T-cell (primary cell): ENCODE results near the gene CLK2. TPM values are rescaled to one million over a fixed set of nuclear protein-coding genes. Genes with fewer than 3 reads are reported as not detected.
A peak's percentile ranks its signal among the peaks of the same experiment; 100 is the strongest.

ENCODE experiments used
- ATAC-seq, 4 experiments: fragments of 200-7000 bp in 3 of 4; fragments of 150-1000 bp in 1 of 4; cut with Tn5 transposase; replicated peaks in 1 of 4; 1 replicate in 3 of 4; 2 replicates in 1 of 4; pipeline ENCODE4 v1.10.0; 2021; ENCODE audit warnings: moderate library complexity in 3 of 4, mild to moderate bottlenecking in 2 of 4, moderate number of reproducible peaks in 1 of 4
- CTCF ChIA-PET, 2 donors: fragments of 300-600 bp; sonication (Branson Sonifier 250); formaldehyde crosslinking; loops; one replicate each; lab custom pipeline; 2022; ENCODE audit warnings: antibody characterized with exemption in 2 of 2; lab: Charles Lee
- POLR2A ChIA-PET, 2 donors: fragments of 300-600 bp; sonication (Branson Sonifier 250); formaldehyde crosslinking; loops; one replicate each; lab custom pipeline; 2022; ENCODE audit warnings: antibody characterized with exemption in 2 of 2; lab: Charles Lee
- DNase-seq, 35 experiments: peaks; one replicate each; pipeline versions ENCODE4 v3.0.0 to v3.0.0-alpha.2; 2013 to 2023
- H3K27ac ChIP-seq: one replicate; pipeline ENCODE4 v1.5.1; 2013; ENCODE audit warnings: low read length
- H3K27me3 ChIP-seq, 2 experiments: replicated peaks in 1 of 2; 1 replicate in 1 of 2; 2 replicates in 1 of 2; pipeline versions ENCODE4 v1.6.1 to v1.7.0; 2013; ENCODE audit warnings: low read length in 1 of 2, mixed read lengths in 1 of 2; ENCODE audit not compliant: control insufficient read depth in 2 of 2, insufficient read depth in 2 of 2; ENCODE audit errors: extremely low read depth in 1 of 2
- H3K36me3 ChIP-seq, 2 donors: 1 replicate in 1 of 2; 2 replicates in 1 of 2; pipeline versions ENCODE4 v1.6.1 to v1.7.0; 2013; ENCODE audit warnings: low read length in 1 of 2; ENCODE audit not compliant: control insufficient read depth in 2 of 2, insufficient read depth in 1 of 2; ENCODE audit errors: extremely low read depth in 1 of 2
- H3K4me1 ChIP-seq, 2 experiments: 1 replicate in 1 of 2; 2 replicates in 1 of 2; pipeline versions ENCODE4 v1.6.1 to v1.7.0; 2013; ENCODE audit warnings: low read length in 2 of 2, mixed read lengths in 1 of 2; ENCODE audit not compliant: insufficient read depth in 2 of 2, control insufficient read depth in 1 of 2; ENCODE audit errors: extremely low read depth in 1 of 2
- H3K4me3 ChIP-seq, 2 donors: 1 replicate in 1 of 2; 2 replicates in 1 of 2; pipeline versions ENCODE4 v1.5.1 to v1.7.0; 2013; ENCODE audit warnings: mild to moderate bottlenecking in 2 of 2, low read length in 1 of 2, moderate library complexity in 1 of 2; ENCODE audit not compliant: control insufficient read depth in 1 of 2; ENCODE audit errors: extremely low read depth in 1 of 2
- H3K9me3 ChIP-seq: 2 replicates; pipeline ENCODE4 v1.7.0; 2013
- H3K27ac Mint-ChIP-seq, 2 donors: one replicate each; pipeline ENCODE4 v1.8.0; 2020 to 2021; ENCODE audit warnings: mild to moderate bottlenecking in 2 of 2, mixed read lengths in 2 of 2
- H3K27me3 Mint-ChIP-seq, 2 donors: one replicate each; pipeline ENCODE4 v1.8.0; 2021 to 2022; ENCODE audit warnings: mixed read lengths in 2 of 2
- H3K36me3 Mint-ChIP-seq: one replicate; pipeline ENCODE4 v1.8.0; 2021; ENCODE audit warnings: mixed read lengths
- H3K4me1 Mint-ChIP-seq, 3 donors: one replicate each; pipeline ENCODE4 v1.8.0; 2020 to 2022; ENCODE audit warnings: mixed read lengths in 3 of 3, mild to moderate bottlenecking in 1 of 3
- H3K4me3 Mint-ChIP-seq, 3 donors: one replicate each; pipeline ENCODE4 v1.8.0; 2020 to 2022; ENCODE audit warnings: mild to moderate bottlenecking in 3 of 3, mixed read lengths in 3 of 3, moderate library complexity in 3 of 3
- H3K9me3 Mint-ChIP-seq, 3 donors: one replicate each; pipeline ENCODE4 v1.8.0; 2020 to 2022; ENCODE audit warnings: mixed read lengths in 3 of 3
- WGBS: methylation state at CpG from one replicate; pipeline ENCODE4 v1.1.5; 2013; ENCODE audit warnings: missing lambda C conversion rate; ENCODE audit not compliant: insufficient coverage; 5-methylcytosine and 5-hydroxymethylcytosine counted together
- total RNA-seq, 35 experiments: library from RNA in 6 of 35; stranded (reverse) in 6 of 35; fragments of 120-200 nt in 1 of 35; gene quantifications; one replicate each; pipeline versions ENCODE4 v1.2.1 to v1.2.4 and lab custom pipeline; 2013 to 2026

Gene CLK2
- total RNA-seq = 100 to 1,000 TPM in 3 of 5 donors, 10 to 100 TPM in 2; 76.4 to 123 (median 110) TPM
- 46.5 TPM for total RNA-seq (2013)
- 51.0 to 133 (median 74.5) reads per million in 29 experiments for total RNA-seq (lab: John Stamatoyannopoulos, UW)

DNA sequence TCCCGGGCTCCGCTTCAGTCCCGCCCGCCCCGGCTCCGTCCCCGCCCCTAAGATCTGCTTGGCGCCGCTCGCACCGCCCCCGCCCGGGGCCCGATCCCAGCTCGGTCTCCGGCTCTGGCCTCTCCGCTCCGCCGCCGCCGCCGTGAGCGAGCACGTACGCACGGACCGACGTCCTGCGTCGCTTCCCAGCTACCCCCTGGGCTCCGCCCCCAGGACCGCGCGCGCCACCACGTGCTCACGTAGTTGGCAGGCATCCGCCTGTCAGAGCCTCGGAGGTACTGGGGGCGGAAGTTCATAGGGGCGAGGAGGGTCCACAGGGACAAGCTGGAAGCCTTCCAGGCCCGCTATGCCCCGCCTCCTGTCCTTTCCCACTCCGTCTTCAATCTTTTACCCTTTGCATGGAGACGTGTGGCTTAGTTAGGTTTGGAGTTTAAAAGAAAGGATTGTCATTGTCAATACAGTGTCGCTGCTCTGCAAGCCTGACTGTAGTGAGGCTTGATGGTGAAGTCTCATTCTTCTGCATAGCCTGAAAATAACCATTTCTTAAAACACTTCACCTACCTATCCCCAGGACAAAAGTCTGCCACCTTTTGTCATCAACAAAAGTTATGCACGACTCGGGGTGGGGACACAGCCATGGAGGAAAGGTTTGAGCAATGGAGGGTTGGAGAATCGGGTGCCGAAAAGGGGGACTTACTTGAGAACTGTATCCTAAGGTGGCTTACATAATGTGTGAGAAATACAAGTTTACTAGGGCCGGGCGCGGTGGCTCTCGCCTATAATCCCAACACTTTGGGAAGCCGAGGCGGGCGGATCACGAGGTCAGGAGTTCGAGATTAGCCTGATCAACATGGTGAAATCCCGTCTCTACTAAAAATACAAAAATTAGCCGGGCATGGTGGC, at the start of gene CLK2:
Gene CLK2, minus strand, starts transcription at position 162 of the 903 bp plus-strand sequence. CDS start 2,527 bp downstream, outside the sequence.
- Mint-ChIP-seq H3K27ac (peak within 1 kb of the TSS; percentile 91 to 92), H3K4me1 (peaks cover 46 to 55% (median 53%) of the 10 kb centered on the region in 3 donors), H3K4me3 (peak within 1 kb of the TSS; percentile 90 to 93 (median 92)), H3K27me3 (no peaks in the 10 kb centered on the region), H3K36me3 (peaks cover 19% of the 10 kb centered on the region), H3K9me3 (no peaks in the 10 kb centered on the region)
- ATAC-seq (peak; percentile 86 to 88 (median 87)), DNase-seq (peak; percentile 86 to 97 (median 93))
- no peaks in the 10 kb centered on the region for H3K9me3 ChIP-seq
- H3K4me1 ChIP-seq = peaks cover 23 to 44% of the 10 kb centered on the region in 2 experiments
- peak within 1 kb of the TSS; percentile 59 to 78 for H3K4me3 ChIP-seq
- CTCF ChIA-PET = interaction anchor here (0.5 to 1.3 kb wide), 12 partner anchors 8 to 834 kb away, joined by 3 to 12 read pairs (median 4); partner anchors contain the start of genes CKS1B (in 1 of the 2), FDPS (in 1 of the 2) and KRTCAP2 (in 1 of the 2)
- H3K27ac ChIP-seq = peak within 1 kb of the TSS; percentile 67
- under 1% methylated on average over 38 of the region's 61 CpGs for WGBS
- no peaks in the 10 kb centered on the region for H3K27me3 ChIP-seq
- POLR2A ChIA-PET = interaction anchor here in 1 of 2 donors (0.5 to 1.2 kb wide), 2 partner anchors 14 to 35 kb away, joined by 5 to 9 read pairs; partner anchors contain the start of gene FDPS
- peaks cover 7 to 27% of the 10 kb centered on the region in 2 donors for H3K36me3 ChIP-seq

DNA sequence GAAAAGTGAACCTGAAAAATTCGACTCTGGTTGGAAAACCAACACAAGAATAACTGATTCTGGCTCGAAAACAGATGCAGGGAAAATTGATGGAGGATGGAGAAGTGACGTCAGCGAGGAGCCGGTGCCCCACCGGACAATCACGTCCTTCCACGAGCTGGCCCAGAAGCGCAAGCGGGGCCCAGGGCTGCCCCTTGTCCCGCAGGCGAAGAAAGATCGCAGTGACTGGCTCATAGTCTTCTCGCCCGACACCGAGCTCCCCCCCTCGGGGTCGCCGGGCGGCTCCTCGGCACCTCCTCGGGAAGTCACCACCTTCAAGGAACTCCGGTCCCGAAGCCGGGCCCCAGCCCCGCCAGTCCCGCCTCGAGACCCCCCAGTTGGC, 49.3 kb upstream of the CLK2 start:
- H3K27ac ChIP-seq = no peak overlapping the region
- H3K9me3 ChIP-seq = no peaks in the 10 kb centered on the region
- peaks cover 5 to 45% of the 10 kb centered on the region in 2 experiments for H3K4me1 ChIP-seq
- Mint-ChIP-seq H3K4me3 (peak overlapping the region; percentile 68 to 89 (median 68)), H3K27me3 (no peaks in the 10 kb centered on the region), H3K36me3 (peaks cover 5% of the 10 kb centered on the region), H3K27ac (peak overlapping the region in 1 of 2 donors; percentile 52), H3K9me3 (no peaks in the 10 kb centered on the region), H3K4me1 (peaks cover 33 to 41% (median 34%) of the 10 kb centered on the region in 3 donors)
- peak in 3 of 35 experiments; percentile 12 to 28 (median 14) for DNase-seq
- no peak for ATAC-seq
- peak overlapping the region; percentile 48 to 95 for H3K4me3 ChIP-seq
- H3K27me3 ChIP-seq = peaks cover 0 to 2% of the 10 kb centered on the region in 2 experiments
- WGBS = 24% methylated on average over 17 of the region's 28 CpGs
- CTCF ChIA-PET = interaction anchor here (1.8 to 5.5 kb wide), 3 partner anchors 44 to 73 kb away, joined by 9 to 62 read pairs (median 10); no protein-coding TSS in a partner anchor
- POLR2A ChIA-PET = interaction anchor here in 1 of 2 donors (0.7 kb wide), 1 partner anchor 23 kb away, joined by 4 read pairs; no protein-coding TSS in a partner anchor
- H3K36me3 ChIP-seq = peaks cover 0 to 12% of the 10 kb centered on the region in 2 donors

- Histone ChIP-seq H3K36me3 (peaks cover 0 to 12% of the 10 kb centered on the region in 2 donors), H3K9me3 (no peaks in the 10 kb centered on the region), H3K27me3 (peaks cover 0 to 2% of the 10 kb centered on the region in 2 experiments), H3K4me1 (peaks cover 5 to 45% of the 10 kb centered on the region in 2 experiments), H3K27ac (no peak overlapping the region), H3K4me3 (no peak overlapping the region)
- Mint-ChIP-seq H3K4me3 (peak overlapping the region; percentile 68 to 89 (median 68)), H3K36me3 (peaks cover 5% of the 10 kb centered on the region), H3K9me3 (no peaks in the 10 kb centered on the region), H3K4me1 (peaks cover 33 to 41% (median 34%) of the 10 kb centered on the region in 3 donors), H3K27me3 (no peaks in the 10 kb centered on the region), H3K27ac (no peak overlapping the region)
- POLR2A ChIA-PET = interaction anchor here in 1 of 2 donors (0.7 kb wide), 1 partner anchor 22 kb away, joined by 4 read pairs; no protein-coding TSS in a partner anchor
- CTCF ChIA-PET = interaction anchor here (1.2 to 5.5 kb wide), 3 partner anchors 70 to 74 kb away, joined by 3 to 62 read pairs (median 9); no protein-coding TSS in a partner anchor
- WGBS = 85% methylated on average over 23 of the region's 27 CpGs
- DNase-seq (no peak), ATAC-seq (no peak)
Measured at GRCh38 chr1:155321639-155322503, 48.6 kb upstream of the CLK2 start.

GRCh38 chr1:155320661-155321617, 47.6 kb upstream of the CLK2 start, which contains the start of gene RUSC1:
Gene RUSC1, plus strand, starts transcription at chr1:155320894. Its CDS starts 880 bp downstream, at chr1:155321774.
- H3K36me3 Mint-ChIP-seq = peaks cover 5% of the 10 kb centered on the region
- WGBS = 38% methylated on average over 25 of the region's 51 CpGs
- Histone ChIP-seq H3K9me3 (no peaks in the 10 kb centered on the region), H3K36me3 (peaks cover 0 to 12% of the 10 kb centered on the region in 2 donors), H3K4me3 (peak within 1 kb of the TSS; percentile 35 to 36), H3K27ac (no peak within 1 kb of the TSS), H3K4me1 (peaks cover 5 to 45% of the 10 kb centered on the region in 2 experiments), H3K27me3 (peaks cover 0 to 2% of the 10 kb centered on the region in 2 experiments)
- DNase-seq (peak; percentile 47 to 78 (median 67)), ATAC-seq (peak; percentile 14 to 43 (median 22))
- no peaks in the 10 kb centered on the region for H3K9me3 Mint-ChIP-seq
- H3K4me3 Mint-ChIP-seq = peak within 1 kb of the TSS; percentile 68 to 89 (median 71)
- H3K27me3 Mint-ChIP-seq = no peaks in the 10 kb centered on the region
- CTCF ChIA-PET = interaction anchor here (0.5 to 5.5 kb wide), 4 partner anchors 61 to 73 kb away, joined by 3 to 62 read pairs (median 6); no protein-coding TSS in a partner anchor
- peaks cover 30 to 37% (median 31%) of the 10 kb centered on the region in 3 donors for H3K4me1 Mint-ChIP-seq
- POLR2A ChIA-PET = interaction anchor here in 1 of 2 donors (1.0 kb wide), 1 partner anchor 69 kb away, joined by 3 read pairs; no protein-coding TSS in a partner anchor
- peak within 1 kb of the TSS in 1 of 2 donors; percentile 25 for H3K27ac Mint-ChIP-seq

DNA sequence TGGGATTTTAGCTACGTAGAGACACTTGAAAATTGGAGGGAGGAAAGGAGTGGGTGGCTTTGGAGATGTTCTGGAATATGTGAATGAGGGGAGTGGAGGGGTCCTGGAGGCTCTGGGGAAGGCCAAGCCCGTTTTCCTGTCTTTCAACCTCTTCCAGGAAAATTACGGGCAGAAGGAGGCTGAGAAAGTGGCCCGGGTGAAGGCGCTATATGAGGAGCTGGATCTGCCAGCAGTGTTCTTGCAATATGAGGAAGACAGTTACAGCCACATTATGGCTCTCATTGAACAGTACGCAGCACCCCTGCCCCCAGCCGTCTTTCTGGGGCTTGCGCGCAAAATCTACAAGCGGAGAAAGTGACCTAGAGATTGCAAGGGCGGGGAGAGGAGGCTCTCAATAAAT, 46.9 kb upstream of the CLK2 start:
- H3K27me3 ChIP-seq = peaks cover 0 to 2% of the 10 kb centered on the region in 2 experiments
- ChIA-PET CTCF (interaction anchor here (0.5 to 5.5 kb wide), 3 partner anchors 19 to 71 kb away, joined by 3 to 62 read pairs (median 3); no protein-coding TSS in a partner anchor), POLR2A (interaction anchor here in 1 of 2 donors (1.0 kb wide), 1 partner anchor 69 kb away, joined by 3 read pairs; no protein-coding TSS in a partner anchor)
- Mint-ChIP-seq H3K4me3 (peak overlapping the region; percentile 68 to 89 (median 71)), H3K4me1 (peaks cover 26 to 32% (median 28%) of the 10 kb centered on the region in 3 donors), H3K27ac (peak overlapping the region in 1 of 2 donors; percentile 25), H3K9me3 (no peaks in the 10 kb centered on the region), H3K27me3 (no peaks in the 10 kb centered on the region), H3K36me3 (peaks cover 5% of the 10 kb centered on the region)
- H3K36me3 ChIP-seq = peaks cover 0 to 12% of the 10 kb centered on the region in 2 donors
- 74% methylated on average over 11 of the region's 11 CpGs for WGBS
- ATAC-seq (no peak), DNase-seq (no peak)
- H3K4me1 ChIP-seq = peaks cover 5 to 40% of the 10 kb centered on the region in 2 experiments
- peak overlapping the region; percentile 35 to 36 for H3K4me3 ChIP-seq
- no peak overlapping the region for H3K27ac ChIP-seq
- no peaks in the 10 kb centered on the region for H3K9me3 ChIP-seq
